C4-2B (cell line): ENCODE measurements around the gene DLGAP1.
"Not testable (repeated sequence)": the region's sequence is repeated elsewhere in the genome, so short reads cannot be mapped to it uniquely, and the experiment has no call there.

Experiments
- H3K27ac ChIP-seq: fragments of 450-650 bp; 2 replicates; pipeline ENCODE4 v1.5.1; 2017
- ZFX ChIP-seq: fragments of 450-650 bp; IDR thresholded peaks from 2 replicates; pipeline ENCODE4 v1.6.1; 2017
- TF ChIP-seq, protein P1 (sequence below): fragments of 450-650 bp; conservative IDR thresholded peaks from 2 replicates; pipeline ENCODE4 v1.5.1; 2017; ENCODE audit warnings: mild to moderate bottlenecking

Gene DLGAP1

DNA sequence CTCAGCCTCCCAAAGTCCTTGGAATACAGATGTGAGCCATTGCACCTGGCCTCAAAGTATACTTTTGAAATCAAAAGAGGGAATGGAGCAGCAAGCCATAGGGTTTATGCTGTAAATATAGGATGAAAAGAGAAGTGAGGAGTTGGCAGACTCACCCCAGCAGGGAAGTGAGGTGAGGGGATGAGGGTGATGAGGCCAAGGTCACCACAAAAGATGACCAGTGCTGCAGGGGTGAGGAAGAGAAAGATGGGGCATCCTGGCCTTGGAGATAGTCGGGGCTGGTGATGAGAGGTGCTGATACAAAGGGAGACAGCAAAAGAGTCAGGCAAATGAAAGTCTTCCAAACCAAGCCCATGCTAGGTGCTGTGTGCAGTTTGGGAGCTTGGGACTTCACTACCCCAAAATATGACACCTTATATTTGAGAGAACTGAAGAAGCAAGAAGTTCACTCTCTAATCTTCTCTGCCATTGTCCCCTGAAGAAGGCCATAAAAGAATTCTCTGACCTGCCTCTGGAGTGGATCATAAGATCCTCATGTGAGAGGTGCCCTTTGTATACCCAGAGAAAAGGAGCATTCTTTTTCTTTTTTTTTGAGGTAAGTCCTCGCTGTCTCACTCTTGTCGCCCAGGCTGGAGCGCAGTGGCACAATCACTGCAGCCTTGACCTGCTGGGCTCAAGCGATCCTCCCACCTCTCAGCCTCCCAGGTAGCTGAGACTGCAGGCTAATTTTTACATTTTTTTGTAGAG is 974.1 kb downstream of the DLGAP1 start:
- no peak overlapping the region for H3K27ac ChIP-seq
- no peak for TF ChIP-seq ZFX
- TF ChIP-seq, protein P1, sequence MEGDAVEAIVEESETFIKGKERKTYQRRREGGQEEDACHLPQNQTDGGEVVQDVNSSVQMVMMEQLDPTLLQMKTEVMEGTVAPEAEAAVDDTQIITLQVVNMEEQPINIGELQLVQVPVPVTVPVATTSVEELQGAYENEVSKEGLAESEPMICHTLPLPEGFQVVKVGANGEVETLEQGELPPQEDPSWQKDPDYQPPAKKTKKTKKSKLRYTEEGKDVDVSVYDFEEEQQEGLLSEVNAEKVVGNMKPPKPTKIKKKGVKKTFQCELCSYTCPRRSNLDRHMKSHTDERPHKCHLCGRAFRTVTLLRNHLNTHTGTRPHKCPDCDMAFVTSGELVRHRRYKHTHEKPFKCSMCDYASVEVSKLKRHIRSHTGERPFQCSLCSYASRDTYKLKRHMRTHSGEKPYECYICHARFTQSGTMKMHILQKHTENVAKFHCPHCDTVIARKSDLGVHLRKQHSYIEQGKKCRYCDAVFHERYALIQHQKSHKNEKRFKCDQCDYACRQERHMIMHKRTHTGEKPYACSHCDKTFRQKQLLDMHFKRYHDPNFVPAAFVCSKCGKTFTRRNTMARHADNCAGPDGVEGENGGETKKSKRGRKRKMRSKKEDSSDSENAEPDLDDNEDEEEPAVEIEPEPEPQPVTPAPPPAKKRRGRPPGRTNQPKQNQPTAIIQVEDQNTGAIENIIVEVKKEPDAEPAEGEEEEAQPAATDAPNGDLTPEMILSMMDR: no peak

DNA sequence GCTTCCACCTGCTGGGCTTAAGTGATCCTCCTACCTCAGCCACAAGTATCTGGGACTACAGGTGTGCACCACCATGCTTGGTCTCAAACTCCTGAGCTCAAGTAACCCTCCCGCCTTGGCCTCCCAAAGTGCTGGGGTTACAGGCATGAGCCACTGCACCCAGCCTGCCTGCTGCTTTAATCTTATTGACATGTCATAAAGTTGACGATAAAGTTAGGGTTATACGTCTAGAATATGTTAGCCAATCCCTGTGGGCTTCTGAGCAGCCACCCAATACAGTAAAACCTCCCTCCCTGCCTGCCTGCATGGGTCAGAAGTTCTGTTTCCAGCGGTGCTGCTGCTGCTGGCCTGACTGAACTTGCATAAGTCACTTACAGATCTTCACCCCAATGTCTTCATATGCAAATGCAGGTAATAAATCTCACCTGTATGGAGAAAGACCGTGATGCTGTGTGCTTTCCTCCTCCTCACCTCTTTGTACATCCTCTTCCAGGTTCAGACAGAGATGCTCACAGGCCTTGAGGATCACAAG is 975.1 kb downstream of the DLGAP1 start:
- no peak for TF ChIP-seq ZFX
- TF ChIP-seq, protein P1: no peak
- no peak overlapping the region for H3K27ac ChIP-seq

DNA sequence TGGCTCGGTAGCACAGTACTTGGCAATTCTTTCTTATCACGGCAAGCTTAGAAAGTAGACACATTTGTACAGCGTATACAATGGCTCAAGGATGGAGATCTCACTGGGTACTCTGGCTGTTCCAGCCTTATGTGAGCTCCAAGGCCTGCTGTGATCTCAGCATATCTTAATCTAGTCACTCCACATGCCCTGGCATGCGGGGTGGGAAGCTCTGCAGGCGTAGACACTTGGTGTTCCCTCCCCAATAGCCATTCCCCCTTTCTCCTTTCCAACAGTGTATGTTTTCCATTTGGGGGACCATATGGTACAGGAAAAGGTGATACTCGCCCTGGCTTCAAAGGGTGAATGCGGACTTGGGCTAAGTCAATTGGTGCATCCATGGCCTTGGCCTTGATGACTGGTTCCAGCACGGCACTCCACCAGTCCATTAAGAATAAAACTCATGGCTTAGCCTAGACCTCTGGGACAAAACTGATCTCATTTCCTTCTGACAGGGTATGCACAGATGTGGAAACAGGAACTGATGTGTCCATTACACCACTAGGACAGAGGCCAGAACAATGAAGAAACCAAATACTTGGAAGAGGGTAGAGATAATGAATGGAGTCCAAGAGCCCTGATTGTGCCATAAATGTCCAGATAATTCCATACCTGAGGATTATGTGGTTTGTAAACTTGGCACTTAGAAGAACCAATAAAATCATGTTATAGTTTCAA is 976.7 kb downstream of the DLGAP1 start:
- TF ChIP-seq, protein P1: no peak
- TF ChIP-seq ZFX: no peak
- H3K27ac ChIP-seq: no peak overlapping the region

DNA sequence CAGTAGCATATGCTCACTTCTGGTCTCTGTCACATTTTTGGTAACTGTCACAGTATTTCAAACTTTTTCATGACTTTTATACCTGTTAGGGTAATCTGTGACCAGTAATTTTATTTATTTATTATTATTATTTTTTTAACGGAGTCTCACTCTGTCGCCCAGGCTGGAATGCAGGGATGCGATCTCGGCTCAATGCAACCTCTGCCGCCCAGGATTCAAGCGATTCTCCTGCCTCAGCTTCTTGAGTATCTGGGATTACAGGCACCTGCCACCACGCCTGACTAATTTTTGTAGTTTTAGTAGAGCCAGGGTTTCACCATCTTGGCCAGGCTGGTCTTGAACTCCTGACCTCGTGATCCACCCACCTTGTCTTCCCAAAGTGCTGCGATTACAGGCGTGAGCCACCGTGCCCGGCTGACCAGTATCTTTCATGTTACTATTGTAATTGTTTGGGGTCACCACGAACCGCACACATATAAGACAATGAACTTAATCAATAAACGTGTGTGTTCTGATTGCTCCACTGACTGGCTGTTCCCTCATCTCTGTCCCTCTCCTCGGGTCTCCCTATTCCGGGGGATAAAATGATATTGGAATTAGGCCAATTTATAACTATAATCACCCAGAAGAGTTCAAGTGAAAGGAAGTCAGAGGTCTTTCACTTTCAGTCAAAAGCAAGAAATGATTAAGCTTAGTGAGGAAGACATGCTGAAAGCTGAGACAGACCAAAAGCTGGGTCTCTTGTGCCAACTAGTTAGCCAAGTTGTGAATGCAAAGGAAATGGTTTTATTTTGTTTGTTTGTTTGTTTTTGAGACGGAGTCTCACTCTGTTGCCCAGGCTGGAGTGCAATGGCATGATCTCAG is 982.2 kb downstream of the DLGAP1 start:
- H3K27ac ChIP-seq: no peak overlapping the region
- TF ChIP-seq ZFX: no peak

DNA sequence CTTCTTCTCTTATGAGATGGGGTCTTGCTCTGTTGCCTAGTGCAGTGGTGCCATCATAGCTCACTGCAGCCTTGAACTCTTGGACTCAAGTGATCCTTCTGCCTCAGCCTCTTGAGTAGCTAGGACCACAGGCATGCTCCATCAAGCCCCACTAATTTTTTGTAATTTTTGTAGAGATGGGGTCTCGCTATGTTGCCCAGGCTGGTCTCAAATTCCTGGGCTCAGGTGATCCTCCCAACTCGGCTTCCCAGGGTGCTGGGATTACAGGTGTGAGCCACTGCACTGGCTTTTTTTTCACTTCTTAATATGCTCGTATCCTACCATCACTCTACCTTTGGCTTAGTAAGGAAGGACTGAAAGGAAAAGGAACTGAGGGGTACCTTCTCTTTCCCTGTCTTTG is 983.0 kb downstream of the DLGAP1 start:
- not testable (repeated sequence) for H3K27ac ChIP-seq

DNA sequence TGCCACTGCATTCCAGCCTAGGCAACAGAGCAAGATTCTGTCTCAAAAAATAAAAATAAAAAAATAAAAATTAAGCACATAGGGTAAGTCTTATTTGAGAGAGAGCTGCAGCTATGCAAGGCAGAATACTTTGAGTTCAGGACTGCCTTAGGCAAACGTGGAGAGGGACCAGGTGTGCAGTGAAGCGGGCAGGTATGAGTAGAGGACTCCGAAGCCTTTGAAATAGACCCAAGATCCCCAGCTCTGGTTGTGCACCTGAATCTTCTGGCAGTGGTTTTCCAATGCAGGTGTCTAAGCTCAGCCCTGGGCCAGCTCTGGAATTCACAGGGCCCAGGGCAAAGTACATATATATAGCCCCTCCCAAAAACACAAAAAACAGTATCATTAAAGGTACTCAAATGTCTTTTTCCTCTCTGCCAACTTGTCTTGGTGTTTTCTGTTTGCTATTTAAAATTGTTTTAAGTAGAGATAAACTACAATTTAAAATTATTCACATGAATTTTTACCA is 983.9 kb downstream of the DLGAP1 start:
- TF ChIP-seq, protein P1: no peak
- TF ChIP-seq ZFX: no peak
- H3K27ac ChIP-seq: no peak overlapping the region

DNA sequence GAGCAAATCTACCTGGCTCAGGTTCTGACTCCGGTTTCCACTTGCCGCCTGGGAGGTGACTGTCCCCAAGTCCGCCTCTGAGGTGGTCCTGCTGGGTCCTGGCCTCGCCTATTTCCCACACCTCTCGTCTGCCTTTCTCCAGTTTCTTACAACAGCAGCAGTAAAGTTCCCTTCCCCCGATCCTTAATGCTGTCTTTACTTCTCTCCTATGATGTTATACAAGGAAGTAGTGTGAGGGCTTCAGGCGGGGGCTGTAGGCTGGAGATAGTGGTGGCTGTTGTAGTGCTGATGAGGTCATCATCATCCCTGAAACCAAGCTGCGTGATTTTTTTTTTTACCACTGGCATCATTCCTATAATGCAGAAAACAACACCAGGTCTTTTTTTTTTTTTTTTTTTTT is 986.3 kb downstream of the DLGAP1 start:
- no peak overlapping the region for H3K27ac ChIP-seq
- TF ChIP-seq, protein P1: no peak
- no peak for TF ChIP-seq ZFX
